H1 (cell line): ENCODE measurements around the gene CMTM3. TPM values are rescaled to one million over a fixed set of nuclear protein-coding genes. Genes with fewer than 3 reads are reported as not detected.

ENCODE experiments used
- BRCA1 ChIP-seq: IDR thresholded peaks from 2 replicates; pipeline ENCODE4 v1.6.1; 2012; ENCODE audit warnings: low read depth, low read length, improper control_type of control experiment
- CBX5 ChIP-seq: fragments of 300-800, 300-1000 bp; sonication (generic); IDR thresholded peaks from 2 replicates; pipeline ENCODE4 v1.7.1; 2016; ENCODE audit warnings: antibody characterized with exemption, low read length, low read depth
- CTBP2 ChIP-seq: IDR thresholded peaks from 2 replicates; pipeline ENCODE4 v1.7.0; 2011; ENCODE audit warnings: borderline replicate concordance, mild to moderate bottlenecking, moderate library complexity, mixed read lengths, low read length; ENCODE audit not compliant: insufficient read depth, insufficient read length
- EZH2 ChIP-seq: fragments of 200-600 bp; sonication (generic); IDR thresholded peaks from 2 replicates; pipeline ENCODE4 v1.7.1; 2012; ENCODE audit warnings: low read depth, mild to moderate bottlenecking, moderate library complexity, low read length, inconsistent platforms; ENCODE audit not compliant: severe bottlenecking
- GABPA ChIP-seq: IDR thresholded peaks from 2 replicates; pipeline ENCODE4 v1.6.1; 2011; ENCODE audit warnings: mild to moderate bottlenecking, low read length, moderate library complexity, borderline replicate concordance; ENCODE audit not compliant: insufficient read depth
- JUN ChIP-seq: IDR thresholded peaks from 2 replicates; pipeline ENCODE4 v1.6.1; 2011; ENCODE audit warnings: low read depth, mild to moderate bottlenecking, improper control_type of control experiment, low read length
- KDM1A ChIP-seq: fragments of 200-600, 300-600 bp; sonication (generic); IDR thresholded peaks from 2 replicates; pipeline ENCODE4 v1.7.1; 2016; ENCODE audit warnings: mild to moderate bottlenecking, low read length, borderline replicate concordance
- POLR2AphosphoS5 ChIP-seq: IDR thresholded peaks from 2 replicates; pipeline ENCODE4 v1.6.1; 2011; ENCODE audit warnings: low read depth, low read length
- RFX5 ChIP-seq: IDR thresholded peaks from 2 replicates; pipeline ENCODE4 v1.6.1; 2011; ENCODE audit warnings: low read depth, low read length, improper control_type of control experiment, borderline replicate concordance
- SIN3A ChIP-seq, 2 experiments: IDR thresholded peaks in 1 of 2; conservative IDR thresholded peaks in 1 of 2; 2 replicates each; pipeline ENCODE4 v1.6.1; 2011 to 2012; ENCODE audit warnings: low read length in 2 of 2, improper control_type of control experiment in 1 of 2, low read depth in 1 of 2, mild to moderate bottlenecking in 1 of 2
- SP2 ChIP-seq: IDR thresholded peaks from 2 replicates; pipeline ENCODE4 v1.6.1; 2012; ENCODE audit warnings: mild to moderate bottlenecking, low read length, inconsistent platforms
- SP4 ChIP-seq: IDR thresholded peaks from 2 replicates; pipeline ENCODE4 v1.6.1; 2012; ENCODE audit warnings: low read length, inconsistent platforms
- TCF12 ChIP-seq: IDR thresholded peaks from 2 replicates; pipeline ENCODE4 v1.6.1; 2011; ENCODE audit warnings: low read depth, mild to moderate bottlenecking, low read length
- TEAD4 ChIP-seq: IDR thresholded peaks from 2 replicates; pipeline ENCODE4 v1.6.1; 2012; ENCODE audit warnings: low read depth, low read length, inconsistent platforms, mixed read lengths
- polyA plus RNA-seq, 7 experiments: library from polyadenylated mRNA; depleted of rRNA in 3 of 7; stranded (reverse) in 5 of 7; unstranded in 2 of 7; fragments of >200 nt in 5 of 7; fragments of 200-250 nt in 2 of 7; gene quantifications; 1 replicate in 5 of 7; 2 replicates in 1 of 7; 4 replicates in 1 of 7; pipeline versions ENCODE4 v1.2.1 to v1.2.3, GENCODE V29; 2011 to 2013; ENCODE audit warnings: missing spikeins in 2 of 7, mixed read lengths in 2 of 7
- total RNA-seq: library from RNA; stranded (reverse); fragmentation: NEBNext Ultra II Directional; extraction: Animal tissue kit (Norgen Biotek cat#: 25700); gene quantifications from 2 replicates; pipeline ENCODE4 v1.2.1, GENCODE V29; 2021
- TF ChIP-seq, protein P1 (sequence below): IDR thresholded peaks from 2 replicates; pipeline ENCODE4 v1.6.1; 2012; ENCODE audit warnings: low read length, inconsistent platforms
- TF ChIP-seq, protein P2 (sequence below): IDR thresholded peaks from 2 replicates; pipeline ENCODE4 v1.6.1; 2011; ENCODE audit warnings: low read depth, mild to moderate bottlenecking, low read length; ENCODE audit not compliant: insufficient read depth
- TF ChIP-seq, protein P3 (sequence below): IDR thresholded peaks from 2 replicates; pipeline ENCODE4 v1.6.1; 2012; ENCODE audit warnings: inconsistent platforms
- TF ChIP-seq, protein P4 (sequence below): IDR thresholded peaks from 2 replicates; pipeline ENCODE4 v1.6.1; 2011; ENCODE audit warnings: low read length, improper control_type of control experiment
- TF ChIP-seq, protein P5 (sequence below): IDR thresholded peaks from 2 replicates; pipeline ENCODE4 v1.6.1; 2012; ENCODE audit warnings: inconsistent platforms

Gene CMTM3
- total and polyA plus RNA-seq, 2 of the 8 experiments (the other 6 are each of a cell fraction or from before 2014, with no cell fraction given) = 24.7 to 24.8 TPM

- TF ChIP-seq GABPA = no peak
- TF ChIP-seq SIN3A (conservative IDR thresholded peaks at IDR 0.05 in 1 of 2, IDR thresholded peaks at IDR 0.05 in 1 of 2; ENCODE audit: low read depth in 1 of 2, low read length in 2 of 2) = 0 out of 4 replicates have a peak, but pooled peaks of 1 of the 2 experiments have one; percentile 61
- no peak for TF ChIP-seq CTBP2
- TF ChIP-seq, protein P1, sequence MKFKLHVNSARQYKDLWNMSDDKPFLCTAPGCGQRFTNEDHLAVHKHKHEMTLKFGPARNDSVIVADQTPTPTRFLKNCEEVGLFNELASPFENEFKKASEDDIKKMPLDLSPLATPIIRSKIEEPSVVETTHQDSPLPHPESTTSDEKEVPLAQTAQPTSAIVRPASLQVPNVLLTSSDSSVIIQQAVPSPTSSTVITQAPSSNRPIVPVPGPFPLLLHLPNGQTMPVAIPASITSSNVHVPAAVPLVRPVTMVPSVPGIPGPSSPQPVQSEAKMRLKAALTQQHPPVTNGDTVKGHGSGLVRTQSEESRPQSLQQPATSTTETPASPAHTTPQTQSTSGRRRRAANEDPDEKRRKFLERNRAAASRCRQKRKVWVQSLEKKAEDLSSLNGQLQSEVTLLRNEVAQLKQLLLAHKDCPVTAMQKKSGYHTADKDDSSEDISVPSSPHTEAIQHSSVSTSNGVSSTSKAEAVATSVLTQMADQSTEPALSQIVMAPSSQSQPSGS = no peak
- TF ChIP-seq RFX5 = no peak
- no peak for TF ChIP-seq JUN
- TF ChIP-seq TCF12 = no peak
- no peak for TF ChIP-seq SP2
- TF ChIP-seq, protein P2, sequence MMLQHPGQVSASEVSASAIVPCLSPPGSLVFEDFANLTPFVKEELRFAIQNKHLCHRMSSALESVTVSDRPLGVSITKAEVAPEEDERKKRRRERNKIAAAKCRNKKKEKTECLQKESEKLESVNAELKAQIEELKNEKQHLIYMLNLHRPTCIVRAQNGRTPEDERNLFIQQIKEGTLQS = no peak
- no peak for TF ChIP-seq BRCA1
- TF ChIP-seq, protein P3, sequence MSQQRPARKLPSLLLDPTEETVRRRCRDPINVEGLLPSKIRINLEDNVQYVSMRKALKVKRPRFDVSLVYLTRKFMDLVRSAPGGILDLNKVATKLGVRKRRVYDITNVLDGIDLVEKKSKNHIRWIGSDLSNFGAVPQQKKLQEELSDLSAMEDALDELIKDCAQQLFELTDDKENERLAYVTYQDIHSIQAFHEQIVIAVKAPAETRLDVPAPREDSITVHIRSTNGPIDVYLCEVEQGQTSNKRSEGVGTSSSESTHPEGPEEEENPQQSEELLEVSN = no peak
- no peak for TF ChIP-seq SP4
- TF ChIP-seq EZH2 = no peak
- no peak for TF ChIP-seq KDM1A
- no peak for TF ChIP-seq POLR2AphosphoS5
- TF ChIP-seq TEAD4 = no peak
- TF ChIP-seq CBX5 = no peak
- TF ChIP-seq, protein P4, sequence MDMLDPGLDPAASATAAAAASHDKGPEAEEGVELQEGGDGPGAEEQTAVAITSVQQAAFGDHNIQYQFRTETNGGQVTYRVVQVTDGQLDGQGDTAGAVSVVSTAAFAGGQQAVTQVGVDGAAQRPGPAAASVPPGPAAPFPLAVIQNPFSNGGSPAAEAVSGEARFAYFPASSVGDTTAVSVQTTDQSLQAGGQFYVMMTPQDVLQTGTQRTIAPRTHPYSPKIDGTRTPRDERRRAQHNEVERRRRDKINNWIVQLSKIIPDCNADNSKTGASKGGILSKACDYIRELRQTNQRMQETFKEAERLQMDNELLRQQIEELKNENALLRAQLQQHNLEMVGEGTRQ = no peak
- TF ChIP-seq, protein P5, sequence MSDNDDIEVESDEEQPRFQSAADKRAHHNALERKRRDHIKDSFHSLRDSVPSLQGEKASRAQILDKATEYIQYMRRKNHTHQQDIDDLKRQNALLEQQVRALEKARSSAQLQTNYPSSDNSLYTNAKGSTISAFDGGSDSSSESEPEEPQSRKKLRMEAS = no peak; the same call in 1 of the 2 replicates
Observed at GRCh38 chr16:66604376-66605176, at the start of gene CMTM3 (continued).
